Keratinocyte (primary cell): Measurements from ENCODE around the gene TXNL1. TPM values are rescaled to one million over a fixed set of nuclear protein-coding genes. Genes with fewer than 3 reads are reported as not detected.

Experiments
- DNase-seq: peaks from one replicate; pipeline ENCODE4 v3.0.0-alpha.2; 2011; ENCODE audit warnings: low read depth, missing footprints, low spot score
- FAIRE-seq: peaks from 2 replicates; lab custom pipeline; 2011; peaks lifted over from hg19 to GRCh38; lab: Jason Lieb, UNC
- H2AFZ ChIP-seq: 2 replicates; pipeline ENCODE4 v1.6.0; 2012; ENCODE audit warnings: low read length, control low read depth, inconsistent platforms; ENCODE audit not compliant: control insufficient read depth
- H3K27ac ChIP-seq: 2 replicates; pipeline ENCODE4 v1.5.1; 2011; ENCODE audit warnings: low read length; ENCODE audit not compliant: control insufficient read depth, insufficient read depth
- H3K27me3 ChIP-seq: 3 replicates; pipeline ENCODE4 v1.6.0; 2011; ENCODE audit warnings: low read length; ENCODE audit not compliant: control insufficient read depth, insufficient read depth; ENCODE audit errors: extremely low read depth
- H3K36me3 ChIP-seq, 2 experiments: 2 replicates in 1 of 2; 3 replicates in 1 of 2; pipeline ENCODE4 v1.5.1; 2011; ENCODE audit warnings: low read length in 2 of 2, mild to moderate bottlenecking in 1 of 2; ENCODE audit not compliant: control insufficient read depth in 2 of 2, insufficient read depth in 2 of 2; ENCODE audit errors: extremely low read depth in 1 of 2
- H3K4me1 ChIP-seq: 3 replicates; pipeline ENCODE4 v1.5.1; 2011; ENCODE audit warnings: low read length; ENCODE audit not compliant: control insufficient read depth, insufficient read depth; ENCODE audit errors: extremely low read depth
- H3K4me2 ChIP-seq: 3 replicates; pipeline ENCODE4 v1.6.0; 2011; ENCODE audit warnings: low read depth, low read length; ENCODE audit not compliant: control insufficient read depth, insufficient read depth; ENCODE audit errors: extremely low read depth
- H3K4me3 ChIP-seq, 3 experiments: fragments of 200-600 bp in 1 of 3; sonication (generic) in 1 of 3; 2 replicates in 2 of 3; 3 replicates in 1 of 3; pipeline ENCODE4 v1.5.1; 2011 to 2016; ENCODE audit warnings: low read length in 3 of 3, mild to moderate bottlenecking in 3 of 3, control low read depth in 2 of 3, inconsistent platforms in 1 of 3, low read depth in 1 of 3, mixed read lengths in 1 of 3, mixed run types in 1 of 3, moderate library complexity in 1 of 3; ENCODE audit not compliant: control insufficient read depth in 2 of 3, insufficient read depth in 2 of 3; ENCODE audit errors: extremely low read depth in 1 of 3
- H3K79me2 ChIP-seq: 2 replicates; pipeline ENCODE4 v1.6.0; 2012; ENCODE audit warnings: low read length; ENCODE audit not compliant: control insufficient read depth, insufficient read depth
- H3K9ac ChIP-seq: 3 replicates; pipeline ENCODE4 v1.6.0; 2011; ENCODE audit warnings: low read length; ENCODE audit not compliant: control insufficient read depth, insufficient read depth; ENCODE audit errors: extremely low read depth
- H3K9me1 ChIP-seq: 3 replicates; pipeline ENCODE4 v1.6.0; 2011; ENCODE audit warnings: low read length; ENCODE audit not compliant: control insufficient read depth, insufficient read depth; ENCODE audit errors: extremely low read depth
- H3K9me3 ChIP-seq: 2 replicates; pipeline ENCODE4 v1.5.1; 2012; ENCODE audit warnings: low read depth, low read length; ENCODE audit not compliant: control insufficient read depth
- H4K20me1 ChIP-seq: 3 replicates; pipeline ENCODE4 v1.6.0; 2011; ENCODE audit warnings: low read length; ENCODE audit not compliant: control insufficient read depth, insufficient read depth; ENCODE audit errors: extremely low read depth
- EZH2 ChIP-seq: IDR thresholded peaks from one replicate; pipeline ENCODE4 v1.6.1; 2012; ENCODE audit warnings: inconsistent platforms, mild to moderate bottlenecking, low read length, moderate library complexity
- dilution Hi-C: fragments of 300-500 bp; cut with MboI; formaldehyde crosslinking; loops from one replicate; pipeline ENCODE4 v1.7.0; 2020; ENCODE audit warnings: low sequenced_read_pairs; ENCODE audit not compliant: extremely low pct_ligation_motif_present
- polyA plus RNA-seq, 5 experiments: library from polyadenylated mRNA; depleted of rRNA in 3 of 5; stranded (reverse) in 3 of 5; stranded (forward) in 1 of 5; unstranded in 1 of 5; fragments of >200 nt; gene quantifications; 1 replicate in 1 of 5; 2 replicates in 3 of 5; 3 replicates in 1 of 5; pipeline versions ENCODE4 v1.2.1 to v1.2.3, GENCODE V29; 2011 to 2012; ENCODE audit warnings: missing spikeins in 2 of 5, low read depth in 1 of 5, low replicate concordance in 1 of 5
- TF ChIP-seq, protein P1 (sequence below), 3 experiments: IDR thresholded peaks in 1 of 3; conservative IDR thresholded peaks in 1 of 3; optimal IDR thresholded peaks in 1 of 3; 2 replicates in 2 of 3; 3 replicates in 1 of 3; pipeline versions ENCODE3 to v1.5.1; 2011; ENCODE audit warnings: low read length in 3 of 3, mild to moderate bottlenecking in 3 of 3, moderate library complexity in 2 of 3, control low read depth in 1 of 3, inconsistent platforms in 1 of 3; ENCODE audit not compliant: insufficient read depth in 2 of 3; ENCODE audit errors: extremely low read depth in 1 of 3

Gene TXNL1
- polyA plus RNA-seq, 1 donor (not counting 4 experiments of a cell fraction or from before 2014, with no cell fraction given) = 92.5 TPM

DNA sequence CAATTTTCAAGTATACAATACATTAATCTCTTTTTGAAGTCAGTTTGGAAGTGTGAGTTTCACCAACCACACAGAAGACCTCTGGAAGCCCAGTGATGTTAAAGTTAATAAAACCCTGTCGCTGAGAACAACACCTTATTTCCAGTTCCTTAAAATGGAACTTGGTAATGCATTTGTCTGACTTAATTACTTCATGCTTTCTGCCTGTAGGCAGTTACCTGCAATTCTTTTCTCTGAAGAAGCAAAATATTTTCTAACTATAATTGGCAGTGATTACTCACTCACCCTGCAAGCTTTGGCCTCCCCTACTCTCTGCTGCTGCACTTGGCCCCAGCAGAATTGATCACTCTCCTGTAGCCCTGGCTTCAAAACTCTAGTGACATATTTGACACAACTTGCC is 81.5 kb downstream of the TXNL1 start:
- H3K4me2 ChIP-seq = no peak overlapping the region
- H4K20me1 ChIP-seq = no peaks in the 10 kb centered on the region
- no peaks in the 10 kb centered on the region for H3K4me1 ChIP-seq
- H3K27me3 ChIP-seq = no peaks in the 10 kb centered on the region
- FAIRE-seq (no peak), DNase-seq (no peak)
- no peak overlapping the region for H3K4me3 ChIP-seq
- H3K27ac ChIP-seq = no peak overlapping the region
- H3K36me3 ChIP-seq = no peaks in the 10 kb centered on the region
- no peaks in the 10 kb centered on the region for H3K9me3 ChIP-seq
- dilution Hi-C loops = no loop called here
- no peaks in the 10 kb centered on the region for H3K79me2 ChIP-seq
- H3K9me1 ChIP-seq = no peaks in the 10 kb centered on the region
- TF ChIP-seq, protein P1, sequence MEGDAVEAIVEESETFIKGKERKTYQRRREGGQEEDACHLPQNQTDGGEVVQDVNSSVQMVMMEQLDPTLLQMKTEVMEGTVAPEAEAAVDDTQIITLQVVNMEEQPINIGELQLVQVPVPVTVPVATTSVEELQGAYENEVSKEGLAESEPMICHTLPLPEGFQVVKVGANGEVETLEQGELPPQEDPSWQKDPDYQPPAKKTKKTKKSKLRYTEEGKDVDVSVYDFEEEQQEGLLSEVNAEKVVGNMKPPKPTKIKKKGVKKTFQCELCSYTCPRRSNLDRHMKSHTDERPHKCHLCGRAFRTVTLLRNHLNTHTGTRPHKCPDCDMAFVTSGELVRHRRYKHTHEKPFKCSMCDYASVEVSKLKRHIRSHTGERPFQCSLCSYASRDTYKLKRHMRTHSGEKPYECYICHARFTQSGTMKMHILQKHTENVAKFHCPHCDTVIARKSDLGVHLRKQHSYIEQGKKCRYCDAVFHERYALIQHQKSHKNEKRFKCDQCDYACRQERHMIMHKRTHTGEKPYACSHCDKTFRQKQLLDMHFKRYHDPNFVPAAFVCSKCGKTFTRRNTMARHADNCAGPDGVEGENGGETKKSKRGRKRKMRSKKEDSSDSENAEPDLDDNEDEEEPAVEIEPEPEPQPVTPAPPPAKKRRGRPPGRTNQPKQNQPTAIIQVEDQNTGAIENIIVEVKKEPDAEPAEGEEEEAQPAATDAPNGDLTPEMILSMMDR (optimal IDR thresholded peaks at IDR 0.05 in 1 of 3, IDR thresholded peaks at IDR 0.05 in 1 of 3, conservative IDR thresholded peaks at IDR 0.05 in 1 of 3; ENCODE audit: extremely low read depth in 1 of 3, insufficient read depth in 2 of 3, low read length in 3 of 3) = no peak
- no peak for TF ChIP-seq EZH2
- no peak overlapping the region for H3K9ac ChIP-seq
- no peak overlapping the region for H2AFZ ChIP-seq

- Histone ChIP-seq H3K27ac (no peak overlapping the region), H3K79me2 (no peaks in the 10 kb centered on the region), H3K36me3 (no peaks in the 10 kb centered on the region), H3K4me3 (no peak overlapping the region), H3K9me1 (no peaks in the 10 kb centered on the region), H4K20me1 (no peaks in the 10 kb centered on the region), H3K27me3 (no peaks in the 10 kb centered on the region), H3K9me3 (no peaks in the 10 kb centered on the region), H3K4me1 (no peaks in the 10 kb centered on the region), H3K4me2 (no peak overlapping the region), H2AFZ (no peak overlapping the region), H3K9ac (no peak overlapping the region)
- dilution Hi-C loops = no loop called here
- FAIRE-seq (no peak), DNase-seq (no peak)
- TF ChIP-seq, protein P1 (optimal IDR thresholded peaks at IDR 0.05 in 1 of 3, IDR thresholded peaks at IDR 0.05 in 1 of 3, conservative IDR thresholded peaks at IDR 0.05 in 1 of 3; ENCODE audit: extremely low read depth in 1 of 3, insufficient read depth in 2 of 3, low read length in 3 of 3) = no peak
Measured at GRCh38 chr18:56550121-56550520, 88.3 kb downstream of the TXNL1 start.

Other genes starting within 250 kb of the TXNL1 start
- gene WDR7, start 12.8 kb upstream of the TXNL1 start, polyA plus RNA-seq = 4.7 to 6.9 TPM (median 5.8 TPM) in 3 replicates